HEK293 (cell line): Measurements from ENCODE around the gene ZNF45.

ENCODE experiments used
- ELK4 ChIP-seq: IDR thresholded peaks from 2 replicates; pipeline ENCODE4 v1.6.1; 2011; ENCODE audit warnings: mild to moderate bottlenecking, low read depth, low read length, borderline replicate concordance
- GLI2 ChIP-seq: fragments of 450-650 bp; formaldehyde crosslinking; IDR thresholded peaks from 2 replicates; pipeline ENCODE4; 2017; ENCODE audit warnings: missing biosample characterization, missing genetic modification characterization, low read depth, borderline replicate concordance
- KLF17 ChIP-seq: fragments of 450-650 bp; formaldehyde crosslinking; IDR thresholded peaks from 2 replicates; pipeline ENCODE4 v1.5.1; 2016; ENCODE audit warnings: missing biosample characterization, missing genetic modification characterization
- KLF9 ChIP-seq: fragments of 450-650 bp; formaldehyde crosslinking; IDR thresholded peaks from 2 replicates; pipeline ENCODE4 v1.5.1; 2016; ENCODE audit warnings: missing biosample characterization, missing genetic modification characterization, low read depth
- MZF1 ChIP-seq: fragments of 450-650 bp; formaldehyde crosslinking; IDR thresholded peaks from 2 replicates; pipeline ENCODE4 v1.5.1; 2017; ENCODE audit warnings: missing biosample characterization, missing genetic modification characterization, borderline replicate concordance
- PRDM1 ChIP-seq: fragments of 450-650 bp; formaldehyde crosslinking; IDR thresholded peaks from 2 replicates; pipeline ENCODE4; 2016; ENCODE audit warnings: missing biosample characterization, missing genetic modification characterization
- TCF7L2 ChIP-seq: IDR thresholded peaks from 2 replicates; pipeline ENCODE4 v1.6.1; 2011; ENCODE audit warnings: low read depth, mild to moderate bottlenecking, inconsistent platforms, low read length, moderate library complexity, borderline replicate concordance
- YY2 ChIP-seq: fragments of 450-650 bp; formaldehyde crosslinking; IDR thresholded peaks from 2 replicates; pipeline ENCODE4 v1.5.1; 2016; ENCODE audit warnings: missing biosample characterization, missing genetic modification characterization
- ZBTB48 ChIP-seq: fragments of 450-650 bp; formaldehyde crosslinking; IDR thresholded peaks from 2 replicates; pipeline ENCODE4 v1.5.1; 2016; ENCODE audit warnings: missing biosample characterization, missing genetic modification characterization
- ZBTB6 ChIP-seq: fragments of 450-650 bp; formaldehyde crosslinking; IDR thresholded peaks from 2 replicates; pipeline ENCODE4 v1.5.1; 2017; ENCODE audit warnings: missing biosample characterization, missing genetic modification characterization
- ZBTB8A ChIP-seq: fragments of 450-650 bp; formaldehyde crosslinking; IDR thresholded peaks from 2 replicates; pipeline ENCODE4 v1.5.1; 2016; ENCODE audit warnings: missing biosample characterization, missing genetic modification characterization
- ZEB2 ChIP-seq: fragments of 450-650 bp; formaldehyde crosslinking; IDR thresholded peaks from 2 replicates; pipeline ENCODE4 v1.5.1; 2016; ENCODE audit warnings: missing biosample characterization, missing genetic modification characterization
- ZFP41 ChIP-seq: fragments of 450-650 bp; formaldehyde crosslinking; IDR thresholded peaks from 2 replicates; pipeline ENCODE4 v1.5.1; 2016; ENCODE audit warnings: missing biosample characterization, missing genetic modification characterization, borderline replicate concordance
- ZNF16 ChIP-seq: fragments of 450-650 bp; formaldehyde crosslinking; IDR thresholded peaks from 2 replicates; pipeline ENCODE4 v1.5.1; 2016; ENCODE audit warnings: low read depth, missing biosample characterization, missing genetic modification characterization
- ZNF18 ChIP-seq: fragments of 450-650 bp; formaldehyde crosslinking; IDR thresholded peaks from 2 replicates; pipeline ENCODE4 v1.5.1; 2016; ENCODE audit warnings: missing biosample characterization, missing genetic modification characterization
- ZNF184 ChIP-seq: fragments of 450-650 bp; IDR thresholded peaks from 2 replicates; pipeline ENCODE4 v1.5.1; 2018; ENCODE audit warnings: missing biosample characterization, mild to moderate bottlenecking, missing genetic modification characterization
- ZNF19 ChIP-seq: fragments of 450-650 bp; formaldehyde crosslinking; IDR thresholded peaks from 2 replicates; pipeline ENCODE4; 2016; ENCODE audit warnings: missing biosample characterization, missing genetic modification characterization, low read depth
- ZNF2 ChIP-seq: fragments of 450-650 bp; formaldehyde crosslinking; IDR thresholded peaks from 2 replicates; pipeline ENCODE4 v1.5.1; 2016; ENCODE audit warnings: missing biosample characterization, missing genetic modification characterization
- ZNF202 ChIP-seq: fragments of 450-650 bp; formaldehyde crosslinking; IDR thresholded peaks from 2 replicates; pipeline ENCODE4 v1.5.1; 2016; ENCODE audit warnings: missing biosample characterization, missing genetic modification characterization, borderline replicate concordance
- ZNF214 ChIP-seq: fragments of 450-650 bp; formaldehyde crosslinking; IDR thresholded peaks from 2 replicates; pipeline ENCODE4 v1.5.1; 2017; ENCODE audit warnings: missing biosample characterization, mild to moderate bottlenecking, missing genetic modification characterization, borderline replicate concordance
- ZNF292 ChIP-seq: fragments of 450-650 bp; formaldehyde crosslinking; IDR thresholded peaks from 2 replicates; pipeline ENCODE4 v1.5.1; 2016; ENCODE audit warnings: low read depth, missing biosample characterization, missing genetic modification characterization, borderline replicate concordance
- ZNF354C ChIP-seq: fragments of 450-650 bp; formaldehyde crosslinking; IDR thresholded peaks from 2 replicates; pipeline ENCODE4 v1.5.1; 2016; ENCODE audit warnings: missing biosample characterization, missing genetic modification characterization, low read depth, borderline replicate concordance
- ZNF426 ChIP-seq: fragments of 450-650 bp; formaldehyde crosslinking; IDR thresholded peaks from 2 replicates; pipeline ENCODE4 v1.5.1; 2017; ENCODE audit warnings: missing biosample characterization, missing genetic modification characterization, mild to moderate bottlenecking, inconsistent platforms, moderate library complexity
- ZNF433 ChIP-seq: fragments of 450-650 bp; formaldehyde crosslinking; IDR thresholded peaks from 2 replicates; pipeline ENCODE4 v1.5.1; 2016; ENCODE audit warnings: missing biosample characterization, missing genetic modification characterization, low read depth
- ZNF48 ChIP-seq: fragments of 450-650 bp; formaldehyde crosslinking; IDR thresholded peaks from 2 replicates; pipeline ENCODE4 v1.5.1; 2016; ENCODE audit warnings: missing biosample characterization, missing genetic modification characterization
- ZNF488 ChIP-seq: fragments of 450-650 bp; formaldehyde crosslinking; IDR thresholded peaks from 2 replicates; pipeline ENCODE4 v1.5.1; 2016; ENCODE audit warnings: missing biosample characterization, missing genetic modification characterization
- ZNF529 ChIP-seq: fragments of 450-650 bp; formaldehyde crosslinking; IDR thresholded peaks from 2 replicates; pipeline ENCODE4 v1.5.1; 2017; ENCODE audit warnings: missing genetic modification characterization, missing biosample characterization; ENCODE audit not compliant: insufficient replicate concordance
- ZNF549 ChIP-seq: fragments of 450-650 bp; IDR thresholded peaks from 2 replicates; pipeline ENCODE4 v1.5.1; 2018; ENCODE audit warnings: missing biosample characterization, missing genetic modification characterization, mild to moderate bottlenecking, inconsistent platforms, moderate library complexity
- ZNF580 ChIP-seq: fragments of 450-650 bp; formaldehyde crosslinking; IDR thresholded peaks from 2 replicates; pipeline ENCODE4 v1.5.1; 2016; ENCODE audit warnings: missing biosample characterization, missing genetic modification characterization
- ZNF621 ChIP-seq: fragments of 450-650 bp; formaldehyde crosslinking; IDR thresholded peaks from 2 replicates; pipeline ENCODE4 v1.5.1; 2017; ENCODE audit warnings: missing biosample characterization, missing genetic modification characterization
- ZNF624 ChIP-seq: fragments of 450-650 bp; formaldehyde crosslinking; IDR thresholded peaks from 2 replicates; pipeline ENCODE4 v1.5.1; 2017; ENCODE audit warnings: missing biosample characterization, missing genetic modification characterization
- ZNF658 ChIP-seq: fragments of 450-650 bp; formaldehyde crosslinking; IDR thresholded peaks from 2 replicates; pipeline ENCODE4; 2016; ENCODE audit warnings: missing biosample characterization, missing genetic modification characterization
- ZNF677 ChIP-seq: fragments of 450-650 bp; IDR thresholded peaks from 2 replicates; pipeline ENCODE4 v1.5.0; 2018; ENCODE audit warnings: missing biosample characterization, mild to moderate bottlenecking, missing genetic modification characterization, moderate library complexity

Gene ZNF45

GRCh38 chr19:43983912-43984686 is 49.0 kb upstream of the ZNF45 start, which contains the start of gene ZNF155 (continued):
- TF ChIP-seq ZNF549 (tag by site-specific recombination) (no peak), YY2 (tag by site-specific recombination) (peak; percentile 77), ZNF658 (no peak), ZNF16 (tag by site-specific recombination) (no peak), KLF17 (tag by site-specific recombination) (no peak; the same call in none of the 2 replicates), ZNF624 (no peak), ZNF292 (tag by site-specific recombination) (no peak), ZNF18 (tag by site-specific recombination) (no peak; the same call in 1 of the 2 replicates), KLF9 (tag by site-specific recombination) (no peak; the same call in 1 of the 2 replicates), ZNF488 (tag by site-specific recombination) (no peak), ZEB2 (tag by site-specific recombination) (peak; percentile 70), ZBTB48 (tag by site-specific recombination) (0 out of 2 replicates have a peak, but pooled peaks have one; percentile 17), PRDM1 (tag by site-specific recombination) (no peak), ZFP41 (no peak), ZNF19 (tag by site-specific recombination) (no peak), ZNF433 (tag by site-specific recombination) (no peak), ZNF621 (no peak), ZNF2 (tag by site-specific recombination) (peak; percentile 85), ZNF48 (no peak), ZNF677 (tag by site-specific recombination) (no peak), ZNF214 (tag by site-specific recombination) (0 out of 2 replicates have a peak, but pooled peaks have one; percentile 5), GLI2 (tag by site-specific recombination) (no peak), ZNF529 (no peak), ELK4 (0 out of 2 replicates have a peak, but pooled peaks have one; percentile 44), TCF7L2 (no peak), ZNF580 (tag by site-specific recombination) (peak; percentile 92), ZNF426 (tag by site-specific recombination) (no peak), ZBTB8A (tag by site-specific recombination) (peak; percentile 96), ZNF184 (tag by site-specific recombination) (0 out of 2 replicates have a peak, but pooled peaks have one; percentile 65), ZBTB6 (tag by site-specific recombination) (peak; percentile 73; the same call in 1 of the 2 replicates), ZNF202 (tag by site-specific recombination) (no peak), MZF1 (tag by site-specific recombination) (no peak), ZNF354C (tag by site-specific recombination) (no peak)
